ENCODE measurements around the gene DRAM1.

Gene DRAM1

DNA sequence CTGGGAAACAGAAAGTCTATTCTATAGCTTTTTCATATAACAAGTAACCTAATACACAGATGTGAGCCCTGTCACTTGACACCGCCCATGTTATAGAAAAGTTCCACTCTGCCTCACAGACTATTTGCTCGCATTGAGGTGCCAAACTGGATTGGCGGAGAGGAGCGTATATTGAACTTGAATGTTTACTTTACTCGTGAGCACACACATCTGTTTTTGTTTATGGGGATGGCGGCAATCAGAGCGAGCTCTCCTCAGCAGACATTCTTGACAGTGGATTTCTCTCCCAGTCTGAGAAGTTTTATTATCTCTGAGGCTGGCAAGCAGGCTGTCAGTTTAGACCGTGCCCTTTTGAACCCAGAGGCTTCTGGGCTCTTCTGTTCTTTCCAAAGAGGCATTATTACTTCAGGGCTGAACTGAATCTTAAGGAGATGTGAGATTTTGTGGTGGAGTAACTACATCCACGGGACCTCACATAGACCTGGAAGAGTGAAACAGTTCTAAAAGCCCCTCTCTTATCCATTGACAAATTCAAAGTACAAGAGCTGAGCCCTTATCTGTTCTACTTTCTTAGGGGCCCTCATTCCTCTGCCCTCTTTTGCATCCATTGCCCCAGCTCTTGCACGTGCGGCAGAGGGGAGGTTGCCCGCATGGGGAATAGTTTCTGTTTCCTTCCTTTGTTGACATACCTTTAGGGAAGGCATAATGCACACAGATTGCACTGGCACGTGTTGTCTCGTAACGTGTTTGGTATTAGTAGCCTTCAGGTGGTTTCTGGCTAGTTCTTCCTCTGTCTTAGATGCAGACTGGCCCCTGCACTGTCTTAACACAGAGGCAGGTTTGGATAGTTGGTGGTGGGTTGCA is 68.2 kb downstream of the DRAM1 start:
- Histone ChIP-seq H2BK120ac (ENCODE audit: low read depth, low read length) (no peak overlapping the region), H3K9me3 (ENCODE audit: control insufficient read depth, low read length) (no peaks in the 10 kb centered on the region), H2BK15ac (ENCODE audit: low read depth, poor library complexity, severe bottlenecking) (no peak overlapping the region), H2BK12ac (ENCODE audit: low read length in 2 of 2) (no peak overlapping the region), H3K4me3 (ENCODE audit: insufficient read depth in 1 of 2, low read depth in 1 of 2, low read length in 2 of 2) (peak overlapping the region in 1 of 2 experiments; percentile 20), H4K8ac (ENCODE audit: low read length) (no peak overlapping the region), H3K14ac (ENCODE audit: low read length in 2 of 2) (no peak overlapping the region), H3K79me1 (replicated peaks; ENCODE audit: low read length, poor library complexity, severe bottlenecking) (no peaks in the 10 kb centered on the region), H3K23ac (ENCODE audit: low read length in 2 of 2) (no peak overlapping the region), H3K27me3 (ENCODE audit: control insufficient read depth in 1 of 2, insufficient read depth in 1 of 2, low read length in 2 of 2) (peaks cover 0 to 13% of the 10 kb centered on the region in 2 experiments), H3K36me3 (ENCODE audit: control insufficient read depth in 1 of 2, insufficient read depth in 2 of 2, low read depth in 1 of 2, low read length in 2 of 2) (no peaks in the 10 kb centered on the region), H3K4me1 (ENCODE audit: control insufficient read depth, insufficient read depth, low read depth, low read length) (no peaks in the 10 kb centered on the region), H2AFZ (ENCODE audit: low read depth, low read length) (no peak overlapping the region), H2AK5ac (ENCODE audit: low read length, severe bottlenecking) (no peak overlapping the region), H3K4ac (ENCODE audit: low read depth in 1 of 2, low read length in 2 of 2) (no peak overlapping the region), H4K91ac (ENCODE audit: low read length) (no peak overlapping the region), H3K18ac (ENCODE audit: low read depth in 1 of 2, low read length in 2 of 2) (peak overlapping the region in 1 of 2 experiments; percentile 29), H2BK5ac (ENCODE audit: low read depth, low read length, poor library complexity, severe bottlenecking) (no peak overlapping the region), H3K27ac (ENCODE audit: low read length, poor library complexity, severe bottlenecking) (no peak overlapping the region), H3K9ac (ENCODE audit: low read length) (peak overlapping the region; percentile 54), H3K4me2 (ENCODE audit: low read length, poor library complexity, severe bottlenecking) (no peak overlapping the region)
- WGBS, result 43% methylated on average over 15 of the region's 15 CpGs
- peak; percentile 50 for DNase-seq

DNA sequence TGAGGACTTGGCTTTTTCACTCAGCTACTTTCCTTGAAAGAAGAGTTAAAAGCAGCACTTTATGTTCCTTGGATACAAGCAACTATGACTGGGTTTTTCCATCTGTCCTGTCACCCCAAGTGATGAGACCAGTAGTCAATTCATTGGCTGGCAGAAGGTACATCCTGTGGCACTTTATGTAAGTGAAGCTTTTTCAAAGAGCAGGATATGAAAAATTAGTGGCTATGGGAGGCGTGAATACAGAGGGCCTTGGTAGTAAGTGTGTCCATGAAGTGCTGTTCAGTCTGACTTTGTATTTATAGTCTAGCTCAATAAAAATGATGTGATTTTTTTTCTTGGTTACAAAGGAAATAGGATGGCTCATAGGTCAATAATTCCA is 68.8 kb downstream of the DRAM1 start:
- no peaks in the 10 kb centered on the region for H3K9me3 ChIP-seq (ENCODE audit: control insufficient read depth, low read length)
- no peak overlapping the region for H4K91ac ChIP-seq (ENCODE audit: low read length)
- H2AFZ ChIP-seq (ENCODE audit: low read depth, low read length), result no peak overlapping the region
- H3K9ac ChIP-seq (ENCODE audit: low read length), result peak overlapping the region; percentile 54
- no peak overlapping the region for H3K4ac ChIP-seq (ENCODE audit: low read depth in 1 of 2, low read length in 2 of 2)
- H3K36me3 ChIP-seq (ENCODE audit: control insufficient read depth in 1 of 2, insufficient read depth in 2 of 2, low read depth in 1 of 2, low read length in 2 of 2), result no peaks in the 10 kb centered on the region
- H3K23ac ChIP-seq (ENCODE audit: low read length in 2 of 2), result no peak overlapping the region
- H3K18ac ChIP-seq (ENCODE audit: low read depth in 1 of 2, low read length in 2 of 2), result peak overlapping the region in 1 of 2 experiments; percentile 29
- H2AK5ac ChIP-seq (ENCODE audit: low read length, severe bottlenecking), result no peak overlapping the region
- no peak overlapping the region for H3K27ac ChIP-seq (ENCODE audit: low read length, poor library complexity, severe bottlenecking)
- H3K79me1 ChIP-seq (replicated peaks; ENCODE audit: low read length, poor library complexity, severe bottlenecking), result no peaks in the 10 kb centered on the region
- no peak overlapping the region for H2BK5ac ChIP-seq (ENCODE audit: low read depth, low read length, poor library complexity, severe bottlenecking)
- H3K4me1 ChIP-seq (ENCODE audit: control insufficient read depth, insufficient read depth, low read depth, low read length), result no peaks in the 10 kb centered on the region
- no peak overlapping the region for H2BK15ac ChIP-seq (ENCODE audit: low read depth, poor library complexity, severe bottlenecking)
- 93% methylated on average over 1 of the region's 1 CpG for WGBS
- no peak for DNase-seq
- peak overlapping the region; percentile 29 for H4K8ac ChIP-seq (ENCODE audit: low read length)
- no peak overlapping the region for H3K4me2 ChIP-seq (ENCODE audit: low read length, poor library complexity, severe bottlenecking)
- peak overlapping the region in 1 of 2 experiments; percentile 20 for H3K4me3 ChIP-seq (ENCODE audit: insufficient read depth in 1 of 2, low read depth in 1 of 2, low read length in 2 of 2)
- H2BK12ac ChIP-seq (ENCODE audit: low read length in 2 of 2), result no peak overlapping the region
- no peak overlapping the region for H3K14ac ChIP-seq (ENCODE audit: low read length in 2 of 2)
- no peak overlapping the region for H2BK120ac ChIP-seq (ENCODE audit: low read depth, low read length)
- peaks cover 0 to 8% of the 10 kb centered on the region in 2 experiments for H3K27me3 ChIP-seq (ENCODE audit: control insufficient read depth in 1 of 2, insufficient read depth in 1 of 2, low read length in 2 of 2)

DNA sequence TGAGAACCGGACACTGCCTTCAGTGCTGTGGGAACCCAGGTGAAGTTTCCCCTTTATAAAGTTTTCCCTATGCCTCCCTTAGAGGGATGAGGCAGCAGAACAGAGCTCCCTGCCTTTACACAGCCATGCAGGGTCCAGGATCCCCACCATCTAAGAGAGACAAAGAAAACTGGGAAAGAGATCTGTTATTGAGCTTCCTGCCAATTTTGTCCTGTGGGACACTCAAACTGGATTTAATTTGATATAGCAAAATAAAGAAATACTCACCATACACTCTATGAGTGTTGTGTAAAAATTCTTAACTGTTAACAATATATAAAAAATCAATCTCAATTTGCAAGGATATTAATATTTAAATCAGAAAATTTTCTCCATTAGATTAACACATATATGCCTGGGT is 69.9 kb downstream of the DRAM1 start:
- H4K91ac ChIP-seq (ENCODE audit: low read length), result no peak overlapping the region
- H2BK12ac ChIP-seq (ENCODE audit: low read length in 2 of 2), result no peak overlapping the region
- no peaks in the 10 kb centered on the region for H3K9me3 ChIP-seq (ENCODE audit: control insufficient read depth, low read length)
- H3K14ac ChIP-seq (ENCODE audit: low read length in 2 of 2), result no peak overlapping the region
- no peak overlapping the region for H3K4ac ChIP-seq (ENCODE audit: low read depth in 1 of 2, low read length in 2 of 2)
- no peaks in the 10 kb centered on the region for H3K4me1 ChIP-seq (ENCODE audit: control insufficient read depth, insufficient read depth, low read depth, low read length)
- H3K79me1 ChIP-seq (replicated peaks; ENCODE audit: low read length, poor library complexity, severe bottlenecking), result no peaks in the 10 kb centered on the region
- no peak for DNase-seq
- H2BK120ac ChIP-seq (ENCODE audit: low read depth, low read length), result no peak overlapping the region
- no peak overlapping the region for H3K9ac ChIP-seq (ENCODE audit: low read length)
- no peak overlapping the region for H3K4me2 ChIP-seq (ENCODE audit: low read length, poor library complexity, severe bottlenecking)
- no peak overlapping the region for H3K4me3 ChIP-seq (ENCODE audit: insufficient read depth in 1 of 2, low read depth in 1 of 2, low read length in 2 of 2)
- no peaks in the 10 kb centered on the region for H3K36me3 ChIP-seq (ENCODE audit: control insufficient read depth in 1 of 2, insufficient read depth in 2 of 2, low read depth in 1 of 2, low read length in 2 of 2)
- H2AFZ ChIP-seq (ENCODE audit: low read depth, low read length), result no peak overlapping the region
- H3K18ac ChIP-seq (ENCODE audit: low read depth in 1 of 2, low read length in 2 of 2), result no peak overlapping the region
- H3K27me3 ChIP-seq (ENCODE audit: control insufficient read depth in 1 of 2, insufficient read depth in 1 of 2, low read length in 2 of 2), result peaks cover 0 to 7% of the 10 kb centered on the region in 2 experiments
- no peak overlapping the region for H2BK15ac ChIP-seq (ENCODE audit: low read depth, poor library complexity, severe bottlenecking)
- no peak overlapping the region for H3K23ac ChIP-seq (ENCODE audit: low read length in 2 of 2)
- no peak overlapping the region for H2AK5ac ChIP-seq (ENCODE audit: low read length, severe bottlenecking)
- 100% methylated on average over 1 of the region's 1 CpG for WGBS
- H2BK5ac ChIP-seq (ENCODE audit: low read depth, low read length, poor library complexity, severe bottlenecking), result no peak overlapping the region
- H3K27ac ChIP-seq (ENCODE audit: low read length, poor library complexity, severe bottlenecking), result no peak overlapping the region
- no peak overlapping the region for H4K8ac ChIP-seq (ENCODE audit: low read length)

DNA sequence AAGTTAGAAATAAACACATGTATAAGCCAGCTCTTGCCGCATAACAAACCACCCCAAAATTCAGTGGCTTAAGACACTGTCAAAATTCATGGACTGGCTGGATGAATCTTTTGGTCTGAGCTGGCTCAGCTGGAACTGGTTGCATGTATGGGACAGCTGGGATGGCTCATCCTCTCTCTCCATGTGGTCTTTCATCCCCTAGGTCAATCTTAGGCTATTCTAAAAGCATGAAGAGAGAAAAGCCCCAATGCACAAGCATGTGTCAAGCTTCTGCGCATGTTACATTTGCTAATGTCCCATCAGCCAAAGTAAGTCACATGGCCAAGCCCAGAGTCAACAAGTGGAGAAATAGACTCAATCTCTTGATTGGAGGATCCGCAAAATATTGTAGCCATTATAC is 71.0 kb downstream of the DRAM1 start:
- no peaks in the 10 kb centered on the region for H3K4me1 ChIP-seq (ENCODE audit: control insufficient read depth, insufficient read depth, low read depth, low read length)
- no peak overlapping the region for H4K8ac ChIP-seq (ENCODE audit: low read length)
- H2BK120ac ChIP-seq (ENCODE audit: low read depth, low read length), result no peak overlapping the region
- H3K4me2 ChIP-seq (ENCODE audit: low read length, poor library complexity, severe bottlenecking), result no peak overlapping the region
- no peak overlapping the region for H2AFZ ChIP-seq (ENCODE audit: low read depth, low read length)
- H2AK5ac ChIP-seq (ENCODE audit: low read length, severe bottlenecking), result no peak overlapping the region
- no peak for DNase-seq
- no peak overlapping the region for H2BK15ac ChIP-seq (ENCODE audit: low read depth, poor library complexity, severe bottlenecking)
- no peak overlapping the region for H3K9ac ChIP-seq (ENCODE audit: low read length)
- H3K18ac ChIP-seq (ENCODE audit: low read depth in 1 of 2, low read length in 2 of 2), result peak overlapping the region in 1 of 2 experiments; percentile 34
- H3K36me3 ChIP-seq (ENCODE audit: control insufficient read depth in 1 of 2, insufficient read depth in 2 of 2, low read depth in 1 of 2, low read length in 2 of 2), result no peaks in the 10 kb centered on the region
- no peak overlapping the region for H3K23ac ChIP-seq (ENCODE audit: low read length in 2 of 2)
- H3K4me3 ChIP-seq (ENCODE audit: insufficient read depth in 1 of 2, low read depth in 1 of 2, low read length in 2 of 2), result no peak overlapping the region
- no peak overlapping the region for H2BK12ac ChIP-seq (ENCODE audit: low read length in 2 of 2)
- H3K79me1 ChIP-seq (replicated peaks; ENCODE audit: low read length, poor library complexity, severe bottlenecking), result no peaks in the 10 kb centered on the region
- no peak overlapping the region for H3K14ac ChIP-seq (ENCODE audit: low read length in 2 of 2)
- WGBS, result 70% methylated on average over 3 of the region's 3 CpGs
- peaks cover 0 to under 1% of the 10 kb centered on the region in 2 experiments for H3K27me3 ChIP-seq (ENCODE audit: control insufficient read depth in 1 of 2, insufficient read depth in 1 of 2, low read length in 2 of 2)
- no peak overlapping the region for H2BK5ac ChIP-seq (ENCODE audit: low read depth, low read length, poor library complexity, severe bottlenecking)
- no peaks in the 10 kb centered on the region for H3K9me3 ChIP-seq (ENCODE audit: control insufficient read depth, low read length)
- H3K27ac ChIP-seq (ENCODE audit: low read length, poor library complexity, severe bottlenecking), result no peak overlapping the region
- H3K4ac ChIP-seq (ENCODE audit: low read depth in 1 of 2, low read length in 2 of 2), result no peak overlapping the region
- H4K91ac ChIP-seq (ENCODE audit: low read length), result no peak overlapping the region

All from mesenchymal stem cell (in vitro differentiated cells and primary cell).